ENCODE measurements around the gene ATP2A3. TPM values are rescaled to one million over a fixed set of nuclear protein-coding genes. Genes with fewer than 3 reads are reported as not detected.
A peak's percentile ranks its signal among the peaks of the same experiment; 100 is the strongest.

The ATP2A3 gene
- total RNA-seq, 1 donor from 2014 or later = under 0.01 TPM

GRCh38 chr17:3879591-3880417 is 84.4 kb downstream of the ATP2A3 start:
- Histone ChIP-seq H3K27me3 (ENCODE audit: control insufficient read depth, insufficient read depth, low read length) (no peaks in the 10 kb centered on the region), H3K36me3 (ENCODE audit: control insufficient read depth, insufficient read depth, low read length) (peaks cover 38% of the 10 kb centered on the region), H3K4me3 (ENCODE audit: low read depth, low read length) (no peak overlapping the region)
- DNase-seq (ENCODE audit: low read depth) (no peak), FAIRE-seq (no peak)
- no peak for TF ChIP-seq CTCF (IDR thresholded peaks at IDR 0.05; ENCODE audit: insufficient read depth, low read length, severe bottlenecking)

GRCh38 chr17:3879186-3879585 is 85.1 kb downstream of the ATP2A3 start:
- H3K36me3 ChIP-seq (ENCODE audit: control insufficient read depth, insufficient read depth, low read length) = peaks cover 33% of the 10 kb centered on the region
- TF ChIP-seq CTCF (IDR thresholded peaks at IDR 0.05; ENCODE audit: insufficient read depth, low read length, severe bottlenecking) = no peak
- no peak overlapping the region for H3K4me3 ChIP-seq (ENCODE audit: low read depth, low read length)
- FAIRE-seq (peak; percentile 85), DNase-seq (ENCODE audit: low read depth) (no peak)
- H3K27me3 ChIP-seq (ENCODE audit: control insufficient read depth, insufficient read depth, low read length) = no peaks in the 10 kb centered on the region

GRCh38 chr17:3877220-3877619 is 87.0 kb downstream of the ATP2A3 start:
- H3K4me3 ChIP-seq (ENCODE audit: low read depth, low read length) = no peak overlapping the region
- FAIRE-seq = no peak
- no peak for TF ChIP-seq CTCF (IDR thresholded peaks at IDR 0.05; ENCODE audit: insufficient read depth, low read length, severe bottlenecking)
- peaks cover 23% of the 10 kb centered on the region for H3K36me3 ChIP-seq (ENCODE audit: control insufficient read depth, insufficient read depth, low read length)
- DNase-seq (ENCODE audit: low read depth) = no peak
- H3K27me3 ChIP-seq (ENCODE audit: control insufficient read depth, insufficient read depth, low read length) = no peaks in the 10 kb centered on the region

- no peak for FAIRE-seq
- H3K27me3 ChIP-seq (ENCODE audit: control insufficient read depth, insufficient read depth, low read length) = no peaks in the 10 kb centered on the region
- peaks cover 24% of the 10 kb centered on the region for H3K36me3 ChIP-seq (ENCODE audit: control insufficient read depth, insufficient read depth, low read length)
- no peak for DNase-seq (ENCODE audit: low read depth)
- H3K4me3 ChIP-seq (ENCODE audit: low read depth, low read length) = no peak overlapping the region
- no peak for TF ChIP-seq CTCF (IDR thresholded peaks at IDR 0.05; ENCODE audit: insufficient read depth, low read length, severe bottlenecking)
These were observed 88.9 kb downstream of the ATP2A3 start for GRCh38 chr17:3875317-3875716.

Other genes with a start within 250 kb of the ATP2A3 start
- gene HASPIN, start 240.5 kb downstream of the ATP2A3 start, total RNA-seq = 0.53 and 0.64 TPM in 2 replicates
- gene ITGAE, start 163.2 kb downstream of the ATP2A3 start, total RNA-seq = 17.1 and 21.9 TPM in 2 replicates
- gene NCBP3, start 118.2 kb downstream of the ATP2A3 start, total RNA-seq = 8.2 and 13.7 TPM in 2 replicates
- gene CAMKK1, start 71.4 kb downstream of the ATP2A3 start, total RNA-seq = 2.7 and 3.4 TPM in 2 replicates
- not detected in 2 replicates for gene P2RX1, start 48.0 kb downstream of the ATP2A3 start, total RNA-seq
- 17.1 and 19.7 TPM in 2 replicates for gene ZZEF1, start 178.6 kb upstream of the ATP2A3 start, total RNA-seq
- 12.9 and 13.3 TPM in 2 replicates for gene CYB5D2, start 178.8 kb upstream of the ATP2A3 start, total RNA-seq